Smooth muscle cell (in vitro differentiated cells): ENCODE results near the gene JAKMIP1. TPM values are rescaled to one million over a fixed set of nuclear protein-coding genes. Genes with fewer than 3 reads are reported as not detected.

Experiments used
- DNase-seq: peaks from one replicate; lab custom pipeline; 2025; ENCODE audit not compliant: unreplicated experiment; lab: John Stamatoyannopoulos, UW
- H2AFZ ChIP-seq: fragments of 200-600 bp; sonication (generic); 2 replicates; pipeline ENCODE4 v1.6.0; 2016; ENCODE audit warnings: antibody characterized with exemption, low read depth, mild to moderate bottlenecking
- H3F3A ChIP-seq: fragments of 200-600 bp; sonication (generic); 2 replicates; pipeline ENCODE4 v1.6.0; 2017; ENCODE audit warnings: antibody characterized with exemption, low read depth
- H3K27ac ChIP-seq: fragments of 200-600 bp; sonication (generic); 2 replicates; pipeline ENCODE4 v1.5.1; 2016; ENCODE audit warnings: low read depth, mild to moderate bottlenecking
- H3K27me3 ChIP-seq: fragments of 200-600 bp; sonication (generic); 2 replicates; pipeline ENCODE4 v1.6.1; 2016; ENCODE audit warnings: low read depth, mild to moderate bottlenecking
- H3K36me3 ChIP-seq: fragments of 200-600 bp; sonication (generic); 2 replicates; pipeline ENCODE4 v1.5.1; 2016; ENCODE audit warnings: low read depth
- H3K4me1 ChIP-seq: fragments of 200-600 bp; sonication (generic); 2 replicates; pipeline ENCODE4 v1.5.1; 2016; ENCODE audit warnings: low read depth
- H3K4me2 ChIP-seq: fragments of 200-600 bp; sonication (generic); 2 replicates; pipeline ENCODE4 v1.6.0; 2016; ENCODE audit warnings: mild to moderate bottlenecking
- H3K4me3 ChIP-seq: fragments of 200-600 bp; sonication (generic); 2 replicates; pipeline ENCODE4 v1.5.1; 2016; ENCODE audit warnings: mild to moderate bottlenecking
- H3K79me2 ChIP-seq: fragments of 200-600 bp; sonication (generic); 2 replicates; pipeline ENCODE4 v1.6.0; 2016; ENCODE audit warnings: low read depth, mild to moderate bottlenecking
- H3K9ac ChIP-seq: fragments of 200-600 bp; sonication (generic); 2 replicates; pipeline ENCODE4 v1.6.0; 2016; ENCODE audit warnings: low read depth
- H3K9me3 ChIP-seq: fragments of 200-600 bp; sonication (generic); replicated peaks from 2 replicates; pipeline ENCODE4 v1.5.1; 2016; ENCODE audit warnings: low read depth
- H4K20me1 ChIP-seq: fragments of 200-600 bp; sonication (generic); 2 replicates; pipeline ENCODE4 v1.6.0; 2016; ENCODE audit warnings: low read depth
- WGBS: methylation state at CpG from one replicate; pipeline ENCODE4 v1.1.7; 2016; ENCODE audit warnings: low lambda C conversion rate; 5-methylcytosine and 5-hydroxymethylcytosine counted together
- polyA plus RNA-seq: library from polyadenylated mRNA; unstranded; fragments of >200 nt; fragmentation: Nextera tagmentation; extraction: Ambion mirVana; gene quantifications from 2 replicates; pipeline ENCODE4 v1.2.1, GENCODE V29; 2016
- total RNA-seq: library from RNA; depleted of rRNA; stranded (reverse); fragments of >200 nt; gene quantifications from 2 replicates; pipeline ENCODE4 v1.2.3, GENCODE V29; 2014
- TF ChIP-seq, protein P1 (sequence below): fragments of 200-600 bp; sonication (generic); IDR thresholded peaks from 2 replicates; pipeline ENCODE4 v1.5.1; 2017; ENCODE audit warnings: borderline replicate concordance, mild to moderate bottlenecking, antibody characterized with exemption; ENCODE audit not compliant: insufficient read depth, poor library complexity, severe bottlenecking

Gene JAKMIP1
- total and polyA plus RNA-seq, 2 experiments from 2014 or later, result 0.64 TPM; not detected in 1

DNA sequence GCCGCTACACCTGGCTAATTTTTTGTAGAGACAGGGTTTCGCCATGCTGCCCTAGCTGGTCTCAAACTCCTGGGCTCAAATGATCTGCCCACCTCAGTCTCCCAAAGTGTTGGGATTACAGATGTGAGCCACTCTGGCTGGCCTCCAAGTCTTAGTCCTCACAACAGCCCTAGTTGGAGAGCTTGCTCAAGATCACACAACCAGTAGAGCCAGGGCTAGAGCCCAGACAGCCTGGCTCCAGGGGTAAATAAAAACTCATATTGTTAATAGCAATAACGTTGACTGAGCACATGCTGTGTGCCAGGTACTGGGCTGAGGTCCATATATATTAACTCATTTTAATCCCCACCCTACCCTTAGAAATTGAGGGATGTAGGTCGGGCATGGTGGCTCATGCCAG lies 7.3 kb upstream of the JAKMIP1 start:
- Histone ChIP-seq H3F3A (no peaks in the 10 kb centered on the region), H4K20me1 (no peaks in the 10 kb centered on the region), H3K36me3 (no peaks in the 10 kb centered on the region), H3K4me1 (no peaks in the 10 kb centered on the region), H3K4me2 (no peak overlapping the region), H3K4me3 (no peak overlapping the region), H3K27ac (no peak overlapping the region), H3K27me3 (peaks cover 9% of the 10 kb centered on the region), H3K9ac (no peak overlapping the region), H2AFZ (no peak overlapping the region), H3K79me2 (no peaks in the 10 kb centered on the region), H3K9me3 (no peaks in the 10 kb centered on the region)
- no peak for DNase-seq
- TF ChIP-seq, protein P1, sequence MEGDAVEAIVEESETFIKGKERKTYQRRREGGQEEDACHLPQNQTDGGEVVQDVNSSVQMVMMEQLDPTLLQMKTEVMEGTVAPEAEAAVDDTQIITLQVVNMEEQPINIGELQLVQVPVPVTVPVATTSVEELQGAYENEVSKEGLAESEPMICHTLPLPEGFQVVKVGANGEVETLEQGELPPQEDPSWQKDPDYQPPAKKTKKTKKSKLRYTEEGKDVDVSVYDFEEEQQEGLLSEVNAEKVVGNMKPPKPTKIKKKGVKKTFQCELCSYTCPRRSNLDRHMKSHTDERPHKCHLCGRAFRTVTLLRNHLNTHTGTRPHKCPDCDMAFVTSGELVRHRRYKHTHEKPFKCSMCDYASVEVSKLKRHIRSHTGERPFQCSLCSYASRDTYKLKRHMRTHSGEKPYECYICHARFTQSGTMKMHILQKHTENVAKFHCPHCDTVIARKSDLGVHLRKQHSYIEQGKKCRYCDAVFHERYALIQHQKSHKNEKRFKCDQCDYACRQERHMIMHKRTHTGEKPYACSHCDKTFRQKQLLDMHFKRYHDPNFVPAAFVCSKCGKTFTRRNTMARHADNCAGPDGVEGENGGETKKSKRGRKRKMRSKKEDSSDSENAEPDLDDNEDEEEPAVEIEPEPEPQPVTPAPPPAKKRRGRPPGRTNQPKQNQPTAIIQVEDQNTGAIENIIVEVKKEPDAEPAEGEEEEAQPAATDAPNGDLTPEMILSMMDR, result no peak
- WGBS, result 83% methylated on average over 4 of the region's 4 CpGs

DNA sequence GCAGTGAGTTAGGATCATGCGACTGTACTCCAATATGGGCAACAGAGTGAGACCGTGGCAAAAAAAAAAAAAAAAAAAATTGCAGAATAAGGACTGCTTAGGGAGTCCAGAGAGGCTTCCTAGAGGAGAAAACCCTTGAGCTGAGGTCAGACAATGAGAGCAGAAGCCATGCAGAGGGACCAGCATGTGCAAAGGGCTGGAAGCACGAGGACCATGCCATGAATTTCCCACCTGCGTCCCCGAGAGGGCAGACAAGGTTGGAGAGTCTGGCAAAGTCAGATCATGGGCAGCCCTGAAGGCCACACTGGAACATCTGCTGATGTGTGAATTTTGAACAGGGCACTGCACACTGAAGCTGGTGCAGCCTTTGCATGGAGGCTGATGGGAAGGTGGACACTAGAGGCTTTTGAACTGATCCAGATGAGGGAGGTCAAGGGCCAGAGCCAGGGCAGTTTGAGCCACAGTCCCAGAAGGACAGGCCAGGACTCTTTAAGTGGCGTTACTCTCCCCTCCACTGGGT lies 6.5 kb upstream of the JAKMIP1 start:
- no peak overlapping the region for H3K4me3 ChIP-seq
- H3K4me2 ChIP-seq, result no peak overlapping the region
- TF ChIP-seq, protein P1, result no peak
- no peaks in the 10 kb centered on the region for H3K4me1 ChIP-seq
- peaks cover 9% of the 10 kb centered on the region for H3K27me3 ChIP-seq
- no peak for DNase-seq
- H2AFZ ChIP-seq, result no peak overlapping the region
- H3K36me3 ChIP-seq, result no peaks in the 10 kb centered on the region
- WGBS, result 78% methylated on average over 6 of the region's 6 CpGs
- H3K27ac ChIP-seq, result no peak overlapping the region
- H3K9me3 ChIP-seq, result no peaks in the 10 kb centered on the region
- H3K79me2 ChIP-seq, result no peaks in the 10 kb centered on the region
- H4K20me1 ChIP-seq, result no peaks in the 10 kb centered on the region
- H3F3A ChIP-seq, result no peaks in the 10 kb centered on the region
- no peak overlapping the region for H3K9ac ChIP-seq

DNA sequence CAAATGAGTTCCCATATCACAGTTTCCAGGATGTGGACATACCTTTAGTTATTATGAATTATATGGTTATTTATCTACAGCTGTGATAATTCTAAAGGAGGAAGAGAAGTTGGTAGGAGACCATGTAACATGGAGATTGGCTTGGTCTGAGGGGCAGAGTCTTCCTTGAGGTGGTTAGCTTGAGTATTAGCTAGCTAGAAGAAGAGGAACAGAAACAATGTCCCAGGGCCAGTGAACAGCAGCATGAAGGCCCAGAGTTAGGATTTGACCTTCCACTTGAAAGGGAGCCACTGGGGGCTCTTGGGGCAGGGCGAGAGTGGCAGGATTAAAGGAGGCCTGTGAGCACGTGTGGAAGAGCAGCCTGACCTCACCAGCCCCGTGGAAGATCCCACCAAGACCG lies 5.6 kb upstream of the JAKMIP1 start:
- Histone ChIP-seq H3K79me2 (no peaks in the 10 kb centered on the region), H3K4me3 (no peak overlapping the region), H3F3A (no peaks in the 10 kb centered on the region), H3K27ac (no peak overlapping the region), H3K4me1 (no peaks in the 10 kb centered on the region), H2AFZ (no peak overlapping the region), H3K9me3 (no peaks in the 10 kb centered on the region), H3K9ac (no peak overlapping the region), H3K4me2 (no peak overlapping the region), H4K20me1 (no peaks in the 10 kb centered on the region), H3K27me3 (peaks cover 16% of the 10 kb centered on the region), H3K36me3 (no peaks in the 10 kb centered on the region)
- 94% methylated on average over 4 of the region's 4 CpGs for WGBS
- TF ChIP-seq, protein P1, result no peak
- no peak for DNase-seq

DNA sequence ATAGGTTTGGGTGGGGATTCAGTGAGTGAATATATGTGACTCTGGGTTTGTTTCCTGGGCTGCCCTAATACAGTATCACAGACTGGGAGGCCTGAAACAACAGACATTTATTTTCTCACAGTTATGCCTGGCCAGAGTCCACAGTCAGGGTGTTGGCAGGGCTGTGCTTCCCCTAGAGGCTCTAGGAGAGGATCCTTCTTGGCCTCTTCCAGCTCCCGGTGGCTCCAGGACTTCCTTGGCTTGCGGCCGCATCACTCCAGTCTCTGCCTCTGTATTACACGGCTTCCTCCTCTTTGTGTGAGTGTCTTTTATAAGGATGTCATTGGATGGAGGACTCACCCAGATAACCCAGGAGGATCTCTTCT lies 5.2 kb upstream of the JAKMIP1 start:
- peaks cover 18% of the 10 kb centered on the region for H3K27me3 ChIP-seq
- WGBS, result 89% methylated on average over 4 of the region's 4 CpGs
- no peaks in the 10 kb centered on the region for H3K36me3 ChIP-seq
- H3K79me2 ChIP-seq, result no peaks in the 10 kb centered on the region
- TF ChIP-seq, protein P1, result no peak
- no peaks in the 10 kb centered on the region for H3K9me3 ChIP-seq
- H3K9ac ChIP-seq, result no peak overlapping the region
- no peak overlapping the region for H3K4me3 ChIP-seq
- H4K20me1 ChIP-seq, result no peaks in the 10 kb centered on the region
- no peak overlapping the region for H3K4me2 ChIP-seq
- no peaks in the 10 kb centered on the region for H3K4me1 ChIP-seq
- no peak overlapping the region for H3K27ac ChIP-seq
- no peak for DNase-seq
- H3F3A ChIP-seq, result no peaks in the 10 kb centered on the region
- no peak overlapping the region for H2AFZ ChIP-seq
